HG03469 (cell line): Measurements from ENCODE around the gene PNMA6A.
"Not testable (repeated sequence)": the region's sequence is repeated elsewhere in the genome, so short reads cannot be mapped to it uniquely, and the experiment has no call there.

ENCODE experiments used
- ATAC-seq: cut with Tn5 transposase; IDR thresholded peaks from one replicate; pipeline ENCODE4 v1.9.1; 2021; ENCODE audit warnings: mild to moderate bottlenecking, moderate library complexity, moderate number of reproducible peaks; ENCODE audit not compliant: unreplicated experiment

Gene PNMA6A

DNA sequence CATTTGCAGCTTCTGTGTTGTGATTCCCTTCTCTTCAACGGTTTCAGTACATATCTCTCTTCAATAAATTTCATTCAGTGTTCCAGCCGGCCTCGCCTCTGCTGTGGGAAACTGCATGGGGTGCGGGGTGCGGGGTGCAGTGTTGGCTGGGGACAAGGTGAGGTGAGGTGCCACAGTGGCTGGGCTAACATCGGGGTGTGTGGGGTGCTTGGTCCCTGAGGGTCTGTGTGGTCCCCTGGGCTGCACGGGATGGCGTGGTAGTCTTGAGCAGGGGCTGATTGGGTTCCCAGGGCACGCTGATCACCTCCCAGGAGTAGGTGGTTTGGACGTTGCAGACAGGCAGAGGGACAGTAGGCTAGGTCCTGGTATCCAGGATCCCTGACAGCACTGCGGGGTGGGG is 2.7 kb downstream of the PNMA6A start:
- no peak for ATAC-seq

DNA sequence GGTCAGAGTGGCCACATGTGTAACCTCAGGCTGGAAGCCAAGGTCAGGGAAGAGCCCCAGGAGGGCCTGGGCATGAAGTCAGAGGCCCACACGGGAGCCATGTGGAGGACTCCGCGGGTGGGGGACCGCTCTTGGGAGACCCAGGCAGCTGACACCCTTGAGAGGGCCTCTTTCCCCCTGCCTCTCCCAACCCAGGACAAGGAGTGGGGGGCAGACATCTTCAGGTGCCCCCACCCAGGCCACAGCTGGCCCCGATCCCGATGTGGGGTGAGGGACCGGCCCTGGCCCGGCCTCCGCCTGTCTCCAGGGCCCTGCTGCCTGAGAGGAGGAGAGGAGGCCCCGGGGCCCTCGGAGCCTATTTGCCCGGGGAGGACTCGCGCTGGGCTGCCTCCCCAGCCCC is 3.1 kb downstream of the PNMA6A start:
- ATAC-seq = no peak

DNA sequence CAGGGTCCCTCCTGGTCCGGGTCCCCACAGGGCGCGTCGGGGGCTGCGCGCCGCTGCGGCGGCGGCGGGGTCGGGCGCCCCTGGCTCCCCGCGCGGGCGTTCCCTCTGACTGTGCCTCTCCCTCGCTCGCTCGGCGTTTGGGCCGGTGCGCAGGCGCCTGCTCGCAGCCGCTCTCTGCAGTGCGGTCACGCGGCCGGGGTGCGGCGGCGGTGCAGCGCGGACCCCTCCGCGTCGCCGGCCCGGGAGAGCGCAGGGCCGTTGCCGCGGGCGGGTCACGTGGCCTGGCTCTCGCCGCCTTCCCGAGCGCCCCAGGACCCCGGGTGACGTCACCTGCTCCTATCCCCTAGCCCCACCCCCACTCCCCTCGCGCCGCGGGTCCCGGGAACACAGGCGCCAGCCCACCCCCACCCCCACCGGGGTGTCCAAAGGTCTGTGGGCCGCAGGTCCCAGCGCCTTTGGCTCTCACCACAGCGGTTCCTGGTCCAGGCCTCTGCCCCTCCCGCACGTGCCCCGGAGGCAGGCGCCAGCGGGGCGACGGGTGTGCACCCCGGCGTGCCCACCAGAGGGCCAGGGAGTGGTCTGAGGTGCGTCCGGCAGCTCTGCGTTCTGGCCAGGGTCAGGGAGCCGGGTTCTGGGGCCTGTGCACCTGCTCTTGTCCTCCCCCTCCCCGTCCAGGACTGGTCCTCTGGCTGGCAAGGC is 5.3 kb downstream of the PNMA6A start:
- not testable (repeated sequence) for ATAC-seq

DNA sequence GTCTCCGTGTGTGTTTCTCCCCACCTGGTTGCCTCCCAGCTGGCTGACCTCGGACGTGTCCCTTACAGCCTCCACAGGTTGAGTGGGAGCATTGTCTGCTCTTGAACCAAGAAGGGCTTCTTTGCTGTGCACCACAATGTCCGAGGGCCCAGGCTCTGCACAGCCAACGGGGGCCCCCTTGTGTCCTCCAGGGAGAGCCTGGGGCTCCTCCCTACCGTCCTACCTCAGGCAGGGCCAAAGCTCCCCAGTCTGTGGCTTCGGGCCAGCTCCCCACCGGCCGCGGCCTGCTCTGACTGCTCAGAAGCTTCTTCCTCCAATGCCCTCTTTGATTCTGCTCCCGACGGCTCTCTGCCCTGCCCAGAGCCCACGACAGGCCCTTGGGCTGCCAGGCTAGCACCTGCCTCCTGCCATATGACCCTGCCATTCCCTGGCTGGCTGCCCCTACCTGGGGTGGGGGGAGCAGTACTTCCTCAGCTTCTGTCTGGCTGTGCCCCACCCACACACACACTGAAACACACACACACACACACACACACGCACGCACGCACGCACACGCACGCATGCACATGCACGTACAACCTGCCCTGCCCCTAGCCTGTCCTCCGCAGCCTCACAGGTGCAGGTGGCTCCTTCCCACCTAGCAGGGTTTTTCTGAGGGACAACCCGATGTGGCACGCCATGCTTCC is 11.1 kb downstream of the PNMA6A start:
- not testable (repeated sequence) for ATAC-seq

DNA sequence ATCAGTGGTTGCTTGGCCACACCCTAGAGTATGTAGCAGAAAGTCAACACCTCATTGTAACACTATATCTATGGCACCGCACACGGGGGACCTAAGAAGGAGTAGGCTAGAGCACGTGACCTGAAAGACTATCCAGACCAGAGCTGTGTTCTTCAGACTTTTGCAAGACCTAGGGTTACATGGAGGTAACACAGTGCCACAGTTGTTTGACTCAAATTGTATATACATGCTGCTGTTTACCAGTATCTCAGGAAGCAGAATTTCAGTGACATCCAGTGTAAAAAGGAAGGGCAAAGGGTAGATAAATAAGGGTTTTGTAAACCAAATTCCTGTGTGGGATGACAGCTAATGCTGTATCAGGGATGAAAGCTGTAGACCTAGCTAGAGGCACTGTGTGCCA is 30.2 kb downstream of the PNMA6A start:
- no peak for ATAC-seq

DNA sequence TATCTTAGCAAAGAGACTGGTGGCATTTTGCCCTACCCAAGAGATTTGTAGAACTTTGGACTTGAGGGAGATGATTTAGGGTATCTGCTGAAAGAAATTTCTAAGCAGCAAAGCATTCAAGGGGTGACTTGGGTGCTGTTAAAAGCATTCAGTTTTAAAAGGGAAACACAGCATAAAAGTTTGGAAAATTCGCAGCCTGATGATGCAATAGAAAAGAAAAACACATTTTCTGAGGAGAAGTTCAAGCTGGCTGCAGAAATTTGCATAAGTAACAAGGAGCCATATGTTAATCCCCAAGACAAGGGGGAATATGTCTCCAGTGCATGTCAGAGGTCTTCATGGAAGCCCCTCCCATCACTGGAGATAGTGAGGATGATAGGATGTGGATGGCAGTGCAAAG is 32.7 kb downstream of the PNMA6A start:
- not testable (repeated sequence) for ATAC-seq

DNA sequence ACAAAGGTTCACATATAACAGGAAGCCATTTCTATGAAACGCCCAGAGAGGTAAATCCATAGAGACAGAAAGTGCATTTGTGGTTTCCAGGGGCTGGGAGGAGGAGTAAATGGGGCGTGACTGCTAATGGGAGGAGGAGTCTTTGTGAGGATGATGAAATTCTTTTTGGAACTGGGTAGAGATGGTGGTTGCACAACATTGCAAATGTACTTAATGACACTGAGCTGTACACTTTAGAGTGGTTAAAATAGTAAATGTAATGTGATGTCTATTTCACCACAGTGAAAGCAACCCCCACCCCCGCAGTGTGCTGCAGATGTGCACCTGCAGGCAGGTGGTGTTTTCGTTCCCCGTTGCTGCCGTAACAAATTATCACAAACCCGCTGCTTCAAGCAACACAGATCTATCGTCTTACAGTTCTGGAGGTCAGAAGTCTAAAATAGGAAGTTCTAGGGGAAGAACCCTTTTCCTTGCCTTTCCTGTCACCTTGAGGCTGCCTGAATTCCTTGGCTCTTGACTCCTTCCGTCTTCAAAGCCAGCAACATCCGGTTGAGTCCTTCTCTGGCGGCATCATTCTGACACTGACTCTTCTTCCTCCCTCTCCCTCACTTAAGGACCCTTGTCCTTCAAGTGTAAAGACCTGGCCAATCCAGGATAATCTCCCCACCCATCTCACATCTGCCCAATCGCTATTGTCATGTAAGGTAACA is 34.0 kb downstream of the PNMA6A start:
- not testable (repeated sequence) for ATAC-seq

DNA sequence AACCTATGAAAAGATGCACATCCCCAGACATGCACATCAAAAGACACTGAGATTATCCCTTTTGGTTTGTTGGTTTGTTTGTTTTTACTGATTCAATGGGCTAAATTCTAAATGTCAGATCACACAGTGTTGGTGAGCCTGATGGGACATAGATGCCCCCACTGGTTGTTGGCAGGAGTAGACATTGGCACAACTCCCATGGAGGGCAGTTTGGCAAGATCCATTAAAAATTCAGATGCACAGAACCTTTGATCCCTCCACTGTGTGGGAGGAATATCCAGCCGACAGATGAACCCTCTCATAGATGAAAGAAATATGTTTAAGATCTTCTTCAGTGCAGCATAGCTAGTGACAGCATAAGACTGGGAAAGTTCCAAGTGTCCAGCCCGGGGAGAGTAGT is 38.5 kb downstream of the PNMA6A start:
- not testable (repeated sequence) for ATAC-seq

DNA sequence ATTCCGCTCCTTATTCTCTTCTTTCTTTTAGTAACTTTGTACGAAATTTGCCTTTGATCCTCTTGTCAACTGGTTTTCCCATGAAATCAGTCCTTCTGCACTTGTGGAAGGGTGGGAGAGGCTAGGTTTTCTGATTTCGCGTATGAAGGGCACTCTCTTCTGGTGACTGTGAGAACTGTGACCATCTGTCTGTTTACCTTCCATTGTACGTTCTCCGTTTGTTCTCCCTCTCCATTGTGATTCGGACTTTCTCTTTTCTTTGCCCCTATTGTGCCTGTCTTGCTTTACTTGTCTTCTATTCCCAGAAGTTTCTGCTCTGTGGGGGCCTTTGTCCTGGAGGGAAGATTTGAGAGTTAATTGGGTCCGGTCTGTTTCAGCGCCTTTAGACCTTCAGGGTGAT is 41.6 kb downstream of the PNMA6A start:
- ATAC-seq = not testable (repeated sequence)

DNA sequence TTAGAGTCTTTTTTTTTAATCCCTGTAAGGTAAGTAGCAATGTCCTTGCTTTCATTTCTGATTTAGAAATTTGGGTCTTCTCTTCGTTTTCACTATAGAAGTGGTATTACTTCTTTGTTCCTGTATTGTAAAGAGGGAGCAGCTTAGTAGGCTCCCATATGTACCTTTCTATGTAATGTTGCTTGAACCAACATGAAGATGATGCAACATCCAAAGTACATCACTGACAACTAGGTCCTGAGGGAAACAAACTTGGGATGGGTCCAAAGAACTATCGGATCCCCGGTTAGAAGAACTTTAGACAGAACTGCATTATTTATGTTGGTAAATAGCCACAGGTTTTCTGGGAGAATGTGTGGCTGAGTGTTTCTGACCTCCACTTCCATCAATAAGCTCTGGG is 45.5 kb downstream of the PNMA6A start:
- ATAC-seq = not testable (repeated sequence)

DNA sequence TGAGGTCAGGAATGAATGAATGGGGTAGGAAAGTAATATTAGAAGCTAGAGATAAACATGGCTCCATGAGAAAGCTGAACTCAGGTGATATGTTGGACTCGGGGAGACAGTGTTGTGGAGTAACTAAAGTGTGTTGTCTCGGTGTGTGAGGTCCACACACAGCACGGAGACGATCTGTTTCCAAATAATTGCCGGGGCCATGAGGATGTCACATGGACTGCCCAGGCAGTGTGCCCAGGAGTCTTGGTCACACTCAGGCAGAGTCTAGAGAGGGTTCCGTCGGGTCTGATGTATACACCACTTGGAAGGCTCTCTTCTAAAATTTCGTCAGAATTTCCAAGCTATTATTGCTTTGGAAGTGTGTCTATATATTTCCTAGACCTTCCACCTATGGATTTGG is 48.0 kb downstream of the PNMA6A start:
- not testable (repeated sequence) for ATAC-seq

DNA sequence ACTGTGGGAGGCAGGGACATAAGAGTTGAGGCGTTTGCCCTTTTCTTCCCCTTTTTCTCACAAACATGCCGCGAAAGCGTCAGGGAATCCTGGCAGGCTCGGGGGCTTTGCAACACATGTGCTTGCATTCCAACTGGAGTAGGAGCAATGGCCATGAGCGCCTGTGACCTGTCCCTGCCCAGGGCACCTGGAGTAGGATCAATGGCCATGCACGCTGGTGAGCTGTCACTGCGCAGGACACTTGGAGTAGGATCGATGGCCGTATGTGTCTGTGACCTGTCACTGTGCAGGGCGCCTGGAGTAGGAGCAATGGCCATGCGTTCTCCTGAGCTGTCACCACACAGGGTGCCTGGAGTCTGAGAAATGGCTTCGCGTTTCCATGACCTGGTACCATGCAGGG is 51.2 kb downstream of the PNMA6A start:
- ATAC-seq = not testable (repeated sequence)
